AG09309 (cell line): ENCODE data around the gene TET3.

Experiments
- DNase-seq: peaks from one replicate; pipeline ENCODE4 v3.0.0-alpha.2; 2010; ENCODE audit warnings: low read depth
- H3K4me3 ChIP-seq: 2 replicates; pipeline ENCODE4 v1.5.1; 2011; ENCODE audit warnings: mild to moderate bottlenecking, low read depth, low read length, moderate library complexity; ENCODE audit not compliant: control insufficient read depth
- CTCF ChIP-seq: IDR thresholded peaks from 2 replicates; pipeline ENCODE4 v1.5.1; 2011; ENCODE audit warnings: mild to moderate bottlenecking, low read depth, low read length, inconsistent platforms; ENCODE audit not compliant: insufficient read depth, control insufficient read depth; ENCODE audit errors: missing control alignments

TET3 gene

GRCh38 chr2:74008761-74009395 is 24.2 kb downstream of the TET3 start:
- DNase-seq = no peak
- no peak for TF ChIP-seq CTCF
- H3K4me3 ChIP-seq = no peak overlapping the region

- no peak for TF ChIP-seq CTCF
- no peak for DNase-seq
- H3K4me3 ChIP-seq = no peak overlapping the region
Observed at GRCh38 chr2:74009577-74009976, 24.9 kb downstream of the TET3 start.

GRCh38 chr2:74010087-74010541 is 25.4 kb downstream of the TET3 start:
- TF ChIP-seq CTCF = no peak
- H3K4me3 ChIP-seq = no peak overlapping the region
- no peak for DNase-seq

GRCh38 chr2:74011246-74011645 is 26.5 kb downstream of the TET3 start:
- no peak overlapping the region for H3K4me3 ChIP-seq
- TF ChIP-seq CTCF = no peak
- no peak for DNase-seq

- no peak for DNase-seq
- no peak overlapping the region for H3K4me3 ChIP-seq
- TF ChIP-seq CTCF = no peak
Observed at GRCh38 chr2:74014813-74015212, 30.1 kb downstream of the TET3 start.

GRCh38 chr2:74017223-74017622 is 32.5 kb downstream of the TET3 start:
- no peak for DNase-seq
- no peak overlapping the region for H3K4me3 ChIP-seq
- TF ChIP-seq CTCF = no peak
